Neuronal stem cell (in vitro differentiated cells): ENCODE data around the gene ABCC8.

ENCODE experiments used
- DNase-seq: peaks from one replicate; pipeline ENCODE4 v3.0.0-alpha.2; 2013; ENCODE audit warnings: low spot score
- H2AFZ ChIP-seq: one replicate; pipeline ENCODE4 v1.6.1; 2013; ENCODE audit warnings: mild to moderate bottlenecking, low read length, inconsistent platforms
- H2AK5ac ChIP-seq: 2 replicates; pipeline ENCODE4 v1.6.1; 2013; ENCODE audit warnings: low read depth, mild to moderate bottlenecking, inconsistent platforms, low read length, moderate library complexity, mixed read lengths
- H2BK120ac ChIP-seq: 2 replicates; pipeline ENCODE4 v1.6.1; 2013; ENCODE audit warnings: low read depth, mild to moderate bottlenecking, inconsistent platforms, low read length, moderate library complexity, mixed read lengths
- H2BK12ac ChIP-seq: one replicate; pipeline ENCODE4 v1.6.1; 2013; ENCODE audit warnings: low read length, inconsistent platforms
- H2BK15ac ChIP-seq: 2 replicates; pipeline ENCODE4 v1.6.1; 2013; ENCODE audit warnings: mild to moderate bottlenecking, low read length, inconsistent platforms, mixed read lengths
- H2BK5ac ChIP-seq: one replicate; pipeline ENCODE4 v1.6.1; 2013; ENCODE audit warnings: inconsistent platforms, mild to moderate bottlenecking, low read length, moderate library complexity
- H3K14ac ChIP-seq: one replicate; pipeline ENCODE4 v1.6.1; 2013; ENCODE audit warnings: low read length, inconsistent platforms
- H3K18ac ChIP-seq: 2 replicates; pipeline ENCODE4 v1.6.1; 2013; ENCODE audit warnings: low read length, inconsistent platforms
- H3K23ac ChIP-seq: 2 replicates; pipeline ENCODE4 v1.6.1; 2013; ENCODE audit warnings: low read depth, mild to moderate bottlenecking, mixed read lengths, low read length, inconsistent platforms; ENCODE audit not compliant: poor library complexity
- H3K27ac ChIP-seq: replicated peaks from 3 replicates; pipeline ENCODE4 v1.5.1; 2013; ENCODE audit warnings: low read length, inconsistent platforms
- H3K27me3 ChIP-seq, 3 experiments: 2 replicates each; pipeline ENCODE4 v1.6.1; 2013; ENCODE audit warnings: low read length in 3 of 3, mild to moderate bottlenecking in 2 of 3, inconsistent platforms in 1 of 3, low read depth in 1 of 3, mixed read lengths in 1 of 3, moderate library complexity in 1 of 3; ENCODE audit not compliant: control insufficient read depth in 3 of 3, insufficient read depth in 3 of 3
- H3K36me3 ChIP-seq, 2 donors: replicated peaks in 1 of 2; 2 replicates each; pipeline ENCODE4 v1.6.1; 2013; ENCODE audit warnings: low read length in 2 of 2; ENCODE audit not compliant: control insufficient read depth in 2 of 2, insufficient read depth in 2 of 2
- H3K4ac ChIP-seq: 2 replicates; pipeline ENCODE4 v1.6.1; 2013; ENCODE audit warnings: inconsistent platforms, mild to moderate bottlenecking, low read length, moderate library complexity
- H3K4me1 ChIP-seq, 2 donors: 1 replicate in 1 of 2; 2 replicates in 1 of 2; pipeline ENCODE4 v1.6.1; 2013; ENCODE audit warnings: low read length in 2 of 2, low read depth in 1 of 2; ENCODE audit not compliant: control insufficient read depth in 2 of 2, insufficient read depth in 1 of 2
- H3K4me2 ChIP-seq: one replicate; pipeline ENCODE4 v1.6.1; 2013; ENCODE audit warnings: mild to moderate bottlenecking, low read length, inconsistent platforms; ENCODE audit not compliant: insufficient read depth, poor library complexity, severe bottlenecking
- H3K4me3 ChIP-seq, 2 donors: 2 replicates each; pipeline ENCODE4 v1.5.1; 2013; ENCODE audit warnings: low read length in 2 of 2, mild to moderate bottlenecking in 2 of 2, inconsistent platforms in 1 of 2, moderate library complexity in 1 of 2
- H3K79me1 ChIP-seq: one replicate; pipeline ENCODE4 v1.6.1; 2013; ENCODE audit warnings: low read depth, mild to moderate bottlenecking, inconsistent platforms, low read length, moderate library complexity
- H3K9ac ChIP-seq: one replicate; pipeline ENCODE4 v1.6.1; 2013; ENCODE audit warnings: mild to moderate bottlenecking, low read depth, low read length, inconsistent platforms; ENCODE audit not compliant: poor library complexity
- H3K9me3 ChIP-seq, 2 donors: replicated peaks in 1 of 2; 2 replicates each; pipeline versions ENCODE3 to v1.6.1; 2013; ENCODE audit warnings: low read length in 2 of 2, mild to moderate bottlenecking in 2 of 2, inconsistent platforms in 1 of 2, low read depth in 1 of 2, mixed read lengths in 1 of 2, moderate library complexity in 1 of 2; ENCODE audit not compliant: control insufficient read depth in 2 of 2, insufficient read depth in 1 of 2
- H4K8ac ChIP-seq: one replicate; pipeline ENCODE4 v1.6.1; 2013; ENCODE audit warnings: low read depth, mild to moderate bottlenecking, inconsistent platforms, low read length, moderate library complexity
- H4K91ac ChIP-seq: one replicate; pipeline ENCODE4 v1.6.1; 2013; ENCODE audit warnings: low read length, low read depth, mild to moderate bottlenecking, inconsistent platforms; ENCODE audit not compliant: poor library complexity
- WGBS, 2 donors: extraction: QIAGEN DNeasy Blood & Tissue Kit; methylation state at CpG; one replicate each; pipeline ENCODE4 v1.1.7; 2013; ENCODE audit warnings: missing lambda C conversion rate in 2 of 2, mixed read lengths in 1 of 2; ENCODE audit not compliant: insufficient read length in 2 of 2, insufficient replicate concordance in 1 of 2; ENCODE audit errors: extremely low coverage in 2 of 2; 5-methylcytosine and 5-hydroxymethylcytosine counted together

The ABCC8 gene

GRCh38 chr11:17443926-17444690 lies 32.5 kb downstream of the ABCC8 start:
- no peak overlapping the region for H3K4ac ChIP-seq
- no peaks in the 10 kb centered on the region for H3K9me3 ChIP-seq
- H2BK15ac ChIP-seq, result peak overlapping the region; percentile 45
- H2AFZ ChIP-seq, result no peak overlapping the region
- H4K8ac ChIP-seq, result no peak overlapping the region
- no peak overlapping the region for H3K14ac ChIP-seq
- H3K23ac ChIP-seq, result no peak overlapping the region
- WGBS, 2 donors, result no CpG with 5 or more reads among the region's 2 CpGs
- H3K4me1 ChIP-seq, result peaks cover 0 to 12% of the 10 kb centered on the region in 2 donors
- H3K79me1 ChIP-seq, result no peaks in the 10 kb centered on the region
- DNase-seq, result no peak
- H2AK5ac ChIP-seq, result peak overlapping the region; percentile 76
- no peak overlapping the region for H3K4me3 ChIP-seq
- H3K9ac ChIP-seq, result no peak overlapping the region
- H3K18ac ChIP-seq, result peak overlapping the region; percentile 15
- no peak overlapping the region for H2BK5ac ChIP-seq
- H2BK12ac ChIP-seq, result no peak overlapping the region
- H3K27ac ChIP-seq, result no peak overlapping the region
- H3K36me3 ChIP-seq, result no peaks in the 10 kb centered on the region
- H3K4me2 ChIP-seq, result no peak overlapping the region
- no peak overlapping the region for H4K91ac ChIP-seq
- H2BK120ac ChIP-seq, result no peak overlapping the region
- H3K27me3 ChIP-seq, result peaks cover 0 to under 1% (median 0%) of the 10 kb centered on the region in 3 experiments

GRCh38 chr11:17443423-17443822 lies 33.2 kb downstream of the ABCC8 start:
- no CpG with 5 or more reads among the region's 2 CpGs for WGBS, 2 donors
- no peak overlapping the region for H3K4me2 ChIP-seq
- H3K18ac ChIP-seq, result no peak overlapping the region
- H3K4ac ChIP-seq, result no peak overlapping the region
- H2AK5ac ChIP-seq, result no peak overlapping the region
- no peaks in the 10 kb centered on the region for H3K79me1 ChIP-seq
- DNase-seq, result no peak
- no peak overlapping the region for H4K91ac ChIP-seq
- H3K36me3 ChIP-seq, result no peaks in the 10 kb centered on the region
- no peak overlapping the region for H2BK15ac ChIP-seq
- H3K4me1 ChIP-seq, result peaks cover 0 to 12% of the 10 kb centered on the region in 2 donors
- no peak overlapping the region for H3K14ac ChIP-seq
- no peak overlapping the region for H3K9ac ChIP-seq
- no peak overlapping the region for H2BK120ac ChIP-seq
- H3K4me3 ChIP-seq, result no peak overlapping the region
- H3K23ac ChIP-seq, result no peak overlapping the region
- no peak overlapping the region for H2AFZ ChIP-seq
- no peaks in the 10 kb centered on the region for H3K27me3 ChIP-seq
- H3K9me3 ChIP-seq, result no peaks in the 10 kb centered on the region
- H4K8ac ChIP-seq, result no peak overlapping the region
- H2BK12ac ChIP-seq, result no peak overlapping the region
- no peak overlapping the region for H3K27ac ChIP-seq
- H2BK5ac ChIP-seq, result no peak overlapping the region

GRCh38 chr11:17443000-17443399 lies 33.6 kb downstream of the ABCC8 start:
- no peak overlapping the region for H2BK5ac ChIP-seq
- no peak overlapping the region for H3K27ac ChIP-seq
- H3K4me2 ChIP-seq, result no peak overlapping the region
- peak overlapping the region; percentile 66 for H3K9ac ChIP-seq
- no peak for DNase-seq
- H3K36me3 ChIP-seq, result no peaks in the 10 kb centered on the region
- WGBS, 2 donors, result no CpG with 5 or more reads among the region's 4 CpGs
- H2AFZ ChIP-seq, result no peak overlapping the region
- H3K4me1 ChIP-seq, result peaks cover 0 to 12% of the 10 kb centered on the region in 2 donors
- no peaks in the 10 kb centered on the region for H3K79me1 ChIP-seq
- no peak overlapping the region for H2BK12ac ChIP-seq
- H3K4ac ChIP-seq, result no peak overlapping the region
- no peak overlapping the region for H4K8ac ChIP-seq
- no peak overlapping the region for H2BK15ac ChIP-seq
- H3K9me3 ChIP-seq, result no peaks in the 10 kb centered on the region
- no peak overlapping the region for H3K23ac ChIP-seq
- no peak overlapping the region for H4K91ac ChIP-seq
- no peak overlapping the region for H3K18ac ChIP-seq
- no peak overlapping the region for H2BK120ac ChIP-seq
- H3K4me3 ChIP-seq, result no peak overlapping the region
- H3K14ac ChIP-seq, result no peak overlapping the region
- H3K27me3 ChIP-seq, result no peaks in the 10 kb centered on the region
- no peak overlapping the region for H2AK5ac ChIP-seq

- Histone ChIP-seq H3K4me1 (peaks cover 0 to 17% of the 10 kb centered on the region in 2 donors), H3K4me2 (no peak overlapping the region), H3K14ac (peak overlapping the region; percentile 9), H3K23ac (no peak overlapping the region), H2BK12ac (no peak overlapping the region), H3K27ac (no peak overlapping the region), H2BK120ac (no peak overlapping the region), H2BK5ac (no peak overlapping the region), H3K4me3 (no peak overlapping the region), H2AFZ (no peak overlapping the region), H4K91ac (no peak overlapping the region), H3K27me3 (peaks cover 0 to 4% (median 0%) of the 10 kb centered on the region in 3 experiments), H3K9me3 (no peaks in the 10 kb centered on the region), H2BK15ac (no peak overlapping the region), H3K4ac (no peak overlapping the region), H2AK5ac (no peak overlapping the region), H3K18ac (no peak overlapping the region), H3K9ac (no peak overlapping the region), H4K8ac (no peak overlapping the region), H3K79me1 (no peaks in the 10 kb centered on the region), H3K36me3 (no peaks in the 10 kb centered on the region)
- no CpG with 5 or more reads among the region's 9 CpGs for WGBS, 2 donors
- DNase-seq, result no peak
Measured at GRCh38 chr11:17439316-17439782, 37.3 kb downstream of the ABCC8 start.
